Measurements from ENCODE around the gene SYMPK.
"Not testable (repeated sequence)": the region's sequence is repeated elsewhere in the genome, so short reads cannot be mapped to it uniquely, and the experiment has no call there.

The SYMPK gene

GRCh38 chr19:45862564-45863334 is at the start of gene SYMPK:
SYMPK (minus strand) TSS chr19:45863147; CDS start chr19:45854495, 8,652 bp downstream.
- peaks cover 27% of the 10 kb centered on the region for H3K27me3 Mint-ChIP-seq
- peaks cover 34% of the 10 kb centered on the region for H3K4me1 Mint-ChIP-seq
- peak within 1 kb of the TSS; percentile 99 for H3K27ac Mint-ChIP-seq
- no peaks in the 10 kb centered on the region for H3K9me3 Mint-ChIP-seq
- H3K36me3 Mint-ChIP-seq (ENCODE audit: low read depth), result peaks cover 20% of the 10 kb centered on the region
- ATAC-seq (peak; percentile 96), DNase-seq (peak; percentile 99)
- peak within 1 kb of the TSS; percentile 98 for H3K4me3 Mint-ChIP-seq

DNA sequence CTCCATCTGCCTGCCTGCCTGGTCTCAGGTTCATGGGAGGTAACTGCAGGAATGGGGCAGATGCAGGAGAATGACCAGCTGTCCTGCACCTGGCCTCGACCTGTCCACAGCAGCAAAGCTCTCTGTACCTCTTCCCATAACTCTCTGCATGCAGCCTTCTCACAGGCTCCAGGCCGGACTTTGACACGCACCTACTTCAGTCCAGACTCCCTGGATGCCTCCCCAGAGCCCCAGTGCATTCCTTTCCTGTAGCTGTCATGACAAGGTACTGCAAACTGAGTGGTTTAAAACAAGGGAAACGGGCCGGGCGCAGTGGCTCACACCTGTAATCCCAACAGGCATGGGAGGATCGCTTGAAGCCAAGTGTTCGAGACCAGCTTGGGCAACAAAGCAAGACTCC is 48.3 kb upstream of the SYMPK start:
- Mint-ChIP-seq H3K36me3 (ENCODE audit: low read depth) (no peaks in the 10 kb centered on the region), H3K4me1 (no peaks in the 10 kb centered on the region), H3K9me3 (no peaks in the 10 kb centered on the region), H3K4me3 (no peak overlapping the region), H3K27ac (no peak overlapping the region), H3K27me3 (peaks cover 23% of the 10 kb centered on the region)
- ATAC-seq (no peak), DNase-seq (no peak)

- ATAC-seq, result no peak
- Mint-ChIP-seq H3K27ac (no peak overlapping the region), H3K4me1 (no peaks in the 10 kb centered on the region), H3K9me3 (no peaks in the 10 kb centered on the region), H3K36me3 (ENCODE audit: low read depth) (no peaks in the 10 kb centered on the region), H3K27me3 (peaks cover 21% of the 10 kb centered on the region), H3K4me3 (no peak overlapping the region)
- DNase-seq, result no peak
These were observed 46.0 kb upstream of the SYMPK start for GRCh38 chr19:45908956-45909355.

DNA sequence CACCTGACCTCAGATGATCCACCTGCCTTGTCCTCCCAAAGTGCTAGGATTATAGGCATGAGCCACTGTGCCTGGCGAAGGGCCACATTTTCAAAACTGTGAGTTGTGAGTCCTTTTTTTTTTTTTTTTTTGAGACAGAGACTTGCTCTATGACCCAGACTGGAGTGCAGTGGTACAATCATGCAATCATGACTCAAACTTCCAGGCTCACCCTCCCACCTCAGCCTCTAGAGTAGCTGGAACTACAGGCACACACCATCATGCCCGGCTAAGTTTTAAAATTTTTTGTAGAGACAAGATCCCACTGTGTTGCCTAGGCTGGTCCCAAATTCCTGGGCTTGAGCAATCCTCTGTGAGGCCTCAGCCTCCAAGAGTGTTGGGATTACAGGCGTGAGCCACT is 43.3 kb upstream of the SYMPK start:
- Mint-ChIP-seq H3K4me1 (peaks cover 12% of the 10 kb centered on the region), H3K4me3 (no peak overlapping the region), H3K9me3 (no peaks in the 10 kb centered on the region), H3K36me3 (ENCODE audit: low read depth) (no peaks in the 10 kb centered on the region), H3K27ac (no peak overlapping the region), H3K27me3 (peaks cover 9% of the 10 kb centered on the region)
- ATAC-seq (no peak), DNase-seq (no peak)

GRCh38 chr19:45905011-45905410 is 42.1 kb upstream of the SYMPK start:
- ATAC-seq (no peak), DNase-seq (no peak)
- H3K27me3 Mint-ChIP-seq, result peaks cover 7% of the 10 kb centered on the region
- peaks cover 2% of the 10 kb centered on the region for H3K36me3 Mint-ChIP-seq (ENCODE audit: low read depth)
- no peaks in the 10 kb centered on the region for H3K9me3 Mint-ChIP-seq
- no peak overlapping the region for H3K4me3 Mint-ChIP-seq
- peaks cover 19% of the 10 kb centered on the region for H3K4me1 Mint-ChIP-seq
- no peak overlapping the region for H3K27ac Mint-ChIP-seq

DNA sequence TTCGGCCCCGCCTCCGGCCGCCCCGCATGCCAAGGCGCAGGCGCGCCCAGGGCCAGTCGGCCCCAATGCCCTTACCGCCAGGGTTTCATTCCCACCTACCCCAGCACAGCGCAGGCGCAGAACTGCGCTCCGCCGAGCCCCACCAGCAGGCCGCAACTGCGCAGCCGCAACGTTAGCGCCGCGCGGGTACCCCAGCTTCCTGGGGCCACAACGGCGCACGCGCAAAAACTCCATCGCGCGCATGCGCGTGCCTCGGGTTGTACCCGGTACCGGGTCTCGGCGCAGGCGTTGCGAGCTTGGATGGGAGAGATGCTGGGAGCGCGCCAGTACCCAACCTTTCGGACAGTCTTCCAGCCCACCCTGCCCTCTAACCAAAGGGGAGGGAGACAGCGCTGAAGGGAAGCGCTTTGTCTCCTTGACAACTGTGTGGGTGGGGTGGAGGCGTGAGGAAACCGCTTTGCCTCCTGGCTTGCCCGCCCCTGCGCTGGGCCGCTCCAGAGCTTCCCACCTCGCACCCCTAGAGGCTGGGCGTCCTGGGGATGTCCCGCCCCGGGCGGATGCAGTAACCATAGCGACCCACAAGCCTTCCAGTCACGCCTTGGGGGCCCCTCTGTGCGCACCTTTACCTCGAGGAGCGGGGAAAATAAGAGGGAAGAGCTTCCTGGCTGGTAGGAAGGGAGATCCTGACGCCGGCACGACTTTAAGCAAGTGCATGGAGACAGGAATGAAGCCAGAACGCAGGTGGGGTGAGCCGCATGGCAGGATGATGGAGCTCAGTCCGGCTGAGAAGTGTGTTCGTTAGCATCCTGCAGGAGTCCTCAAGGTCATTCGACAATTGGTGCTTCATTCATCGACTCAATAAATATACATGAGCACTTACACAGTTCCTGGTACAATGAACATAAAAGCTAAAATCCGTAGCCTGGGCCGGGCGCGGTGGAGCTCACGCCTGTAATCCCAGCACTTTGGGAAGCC is 40.0 kb upstream of the SYMPK start:
- Mint-ChIP-seq H3K4me1 (peaks cover 19% of the 10 kb centered on the region), H3K9me3 (no peaks in the 10 kb centered on the region), H3K27me3 (peaks cover 4% of the 10 kb centered on the region), H3K27ac (peak overlapping the region; percentile 90), H3K36me3 (ENCODE audit: low read depth) (peaks cover 12% of the 10 kb centered on the region), H3K4me3 (peak overlapping the region; percentile 90)
- ATAC-seq (peak; percentile 94), DNase-seq (peak; percentile 100)

DNA sequence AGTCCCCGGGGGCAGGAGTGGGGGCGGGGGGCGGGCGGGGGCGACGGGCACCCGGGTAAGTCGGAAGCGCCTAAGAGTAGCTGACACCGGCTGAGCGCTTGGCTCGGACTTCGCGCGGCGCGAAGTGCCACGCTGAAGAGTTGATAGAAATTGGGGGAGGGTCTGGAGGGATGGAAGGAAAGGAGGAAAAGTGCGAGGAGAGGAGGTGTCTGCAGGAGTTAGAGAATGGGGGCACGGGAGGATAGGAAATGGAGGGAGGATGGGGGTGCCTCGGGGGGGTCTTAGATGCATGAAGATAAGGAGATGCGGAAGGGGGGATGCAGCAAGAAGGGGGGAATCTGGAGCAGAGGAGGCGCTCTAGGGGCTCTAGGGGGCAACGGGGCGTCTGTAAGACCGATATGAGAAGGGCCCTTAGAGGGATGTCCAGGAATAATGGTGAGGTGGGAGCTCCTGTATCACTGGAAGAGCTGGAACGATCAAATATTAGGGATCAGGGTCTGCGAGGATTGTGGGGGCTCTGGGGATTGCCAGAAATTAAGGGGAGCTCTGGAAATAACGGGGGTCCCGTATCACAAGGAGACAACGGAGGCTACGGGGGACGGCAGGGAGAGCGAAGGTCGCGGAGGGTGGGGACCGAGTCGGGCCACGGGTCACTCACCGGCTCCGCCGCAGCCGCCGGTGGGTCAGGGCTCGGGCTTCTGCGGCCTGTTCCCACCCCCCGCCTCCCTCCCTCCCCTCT is 39.1 kb upstream of the SYMPK start, which contains the start of gene MYPOP:
MYPOP (minus strand) TSS at position 702 of the 739 bp plus-strand sequence. CDS start 840 bp downstream, outside the sequence.
- Mint-ChIP-seq H3K36me3 (ENCODE audit: low read depth) (peaks cover 12% of the 10 kb centered on the region), H3K4me3 (peak within 1 kb of the TSS; percentile 90), H3K27ac (peak within 1 kb of the TSS; percentile 90), H3K9me3 (no peaks in the 10 kb centered on the region), H3K4me1 (peaks cover 19% of the 10 kb centered on the region), H3K27me3 (peaks cover 4% of the 10 kb centered on the region)
- no peak for ATAC-seq
- DNase-seq, result no peak

- Mint-ChIP-seq H3K4me1 (peaks cover 19% of the 10 kb centered on the region), H3K36me3 (ENCODE audit: low read depth) (peaks cover 12% of the 10 kb centered on the region), H3K4me3 (peak overlapping the region; percentile 90), H3K9me3 (no peaks in the 10 kb centered on the region), H3K27ac (no peak overlapping the region), H3K27me3 (peaks cover 4% of the 10 kb centered on the region)
- peak; percentile 46 for DNase-seq
- no peak for ATAC-seq
These were observed 38.5 kb upstream of the SYMPK start for GRCh38 chr19:45901432-45901911.

- H3K27ac Mint-ChIP-seq, result no peak overlapping the region
- peaks cover 19% of the 10 kb centered on the region for H3K4me1 Mint-ChIP-seq
- H3K36me3 Mint-ChIP-seq (ENCODE audit: low read depth), result peaks cover 12% of the 10 kb centered on the region
- H3K27me3 Mint-ChIP-seq, result peaks cover 3% of the 10 kb centered on the region
- no peaks in the 10 kb centered on the region for H3K9me3 Mint-ChIP-seq
- ATAC-seq (no peak), DNase-seq (no peak)
- H3K4me3 Mint-ChIP-seq, result peak overlapping the region; percentile 37
These were observed 37.9 kb upstream of the SYMPK start for GRCh38 chr19:45900738-45901431.

DNA sequence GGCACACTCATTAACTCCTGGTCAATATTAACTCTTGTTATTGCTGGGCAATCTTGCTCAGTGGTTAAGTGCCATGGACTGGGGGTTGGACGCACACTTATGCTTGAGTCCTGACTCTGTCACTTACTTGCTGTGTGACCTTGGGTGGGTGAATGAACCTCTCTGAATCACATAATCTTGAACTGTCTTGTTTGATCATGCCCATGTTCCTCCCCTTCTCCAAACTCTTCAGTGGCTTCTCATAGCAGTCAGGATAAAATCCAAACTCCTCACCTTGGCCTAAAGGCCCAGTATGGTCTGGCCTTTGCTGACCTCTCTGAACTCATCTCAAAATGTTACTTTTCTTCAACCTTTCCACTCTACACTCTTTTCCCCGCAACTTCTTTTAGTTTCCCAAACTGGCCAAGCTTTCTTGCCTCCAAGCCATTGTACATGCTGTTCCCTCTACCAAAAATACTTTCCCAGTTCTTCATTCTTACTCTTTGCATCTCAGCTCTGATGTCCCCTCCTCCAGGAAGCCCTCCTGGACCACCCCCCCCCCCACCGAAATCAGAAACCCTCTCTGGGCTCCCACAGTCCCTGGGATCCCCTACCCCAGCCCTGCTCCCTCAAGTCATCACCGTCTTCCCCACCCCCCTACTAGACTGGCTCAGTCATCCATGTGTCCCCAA is 37.1 kb upstream of the SYMPK start:
- no peak for DNase-seq
- peaks cover 12% of the 10 kb centered on the region for H3K36me3 Mint-ChIP-seq (ENCODE audit: low read depth)
- H3K4me3 Mint-ChIP-seq, result no peak overlapping the region
- H3K4me1 Mint-ChIP-seq, result peaks cover 19% of the 10 kb centered on the region
- no peak overlapping the region for H3K27ac Mint-ChIP-seq
- H3K27me3 Mint-ChIP-seq, result peaks cover 2% of the 10 kb centered on the region
- no peaks in the 10 kb centered on the region for H3K9me3 Mint-ChIP-seq
- ATAC-seq, result no peak

DNA sequence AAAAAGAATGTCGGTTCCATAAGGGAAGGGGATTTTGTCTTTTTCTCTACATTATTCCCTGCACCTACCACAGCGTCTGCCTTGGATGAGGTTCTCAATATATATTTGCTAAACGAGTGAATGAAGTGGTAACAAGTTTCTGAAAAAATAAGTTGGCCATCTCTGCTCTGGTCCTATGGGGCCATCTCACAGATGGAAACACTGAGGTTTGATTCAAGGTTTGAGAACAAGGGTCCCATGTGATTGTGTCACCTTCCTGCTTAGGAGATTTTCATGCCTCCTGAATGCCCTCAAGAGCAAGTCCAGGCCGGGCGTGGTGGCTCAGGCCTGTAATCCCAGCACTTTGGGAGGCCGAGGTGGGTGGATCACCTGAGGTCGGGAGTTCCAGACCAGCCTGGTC is 36.3 kb upstream of the SYMPK start:
- Mint-ChIP-seq H3K4me3 (no peak overlapping the region), H3K9me3 (no peaks in the 10 kb centered on the region), H3K27me3 (peaks cover 2% of the 10 kb centered on the region), H3K4me1 (peaks cover 19% of the 10 kb centered on the region), H3K36me3 (ENCODE audit: low read depth) (peaks cover 12% of the 10 kb centered on the region), H3K27ac (no peak overlapping the region)
- no peak for ATAC-seq
- no peak for DNase-seq

DNA sequence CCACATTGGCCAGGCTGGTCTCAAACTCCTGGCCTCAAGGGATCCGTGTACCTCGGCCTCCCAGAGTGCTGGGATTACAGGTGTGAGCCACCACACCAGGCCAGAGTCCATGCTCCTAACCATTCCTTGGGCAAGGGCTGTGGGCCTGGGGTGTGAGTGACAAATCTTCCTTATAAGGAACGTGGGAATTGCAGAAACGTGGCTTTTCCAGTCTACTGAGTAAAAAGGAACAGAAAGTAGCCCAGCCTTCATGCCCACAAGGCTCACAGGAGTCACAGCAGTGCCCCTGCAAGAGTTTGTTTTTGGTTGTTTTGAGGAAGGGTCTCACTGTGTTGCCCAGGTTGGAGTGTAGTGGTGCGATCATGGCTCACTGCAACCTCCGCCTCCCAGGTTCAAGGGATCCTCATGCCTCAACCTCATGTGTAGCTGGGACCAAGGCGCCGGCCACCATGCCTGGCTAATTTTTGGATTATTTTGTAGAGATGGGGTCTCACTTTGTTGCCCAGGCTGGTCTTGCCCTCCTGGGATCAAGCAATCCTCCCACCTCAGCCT is 34.4 kb upstream of the SYMPK start:
- Mint-ChIP-seq H3K4me3 (no peak overlapping the region), H3K27ac (no peak overlapping the region), H3K4me1 (peaks cover 14% of the 10 kb centered on the region), H3K36me3 (ENCODE audit: low read depth) (peaks cover 12% of the 10 kb centered on the region), H3K27me3 (no peaks in the 10 kb centered on the region), H3K9me3 (no peaks in the 10 kb centered on the region)
- no peak for ATAC-seq
- no peak for DNase-seq

GRCh38 chr19:45895983-45896599 is 33.1 kb upstream of the SYMPK start:
- not testable (repeated sequence) for H3K4me1 Mint-ChIP-seq, H3K4me3 Mint-ChIP-seq, H3K27me3 Mint-ChIP-seq, ATAC-seq, H3K27ac Mint-ChIP-seq, DNase-seq, H3K9me3 Mint-ChIP-seq
- H3K36me3 Mint-ChIP-seq (ENCODE audit: low read depth), result peaks cover 12% of the 10 kb centered on the region
